Measurements from ENCODE around the gene PHACTR1.

DNA sequence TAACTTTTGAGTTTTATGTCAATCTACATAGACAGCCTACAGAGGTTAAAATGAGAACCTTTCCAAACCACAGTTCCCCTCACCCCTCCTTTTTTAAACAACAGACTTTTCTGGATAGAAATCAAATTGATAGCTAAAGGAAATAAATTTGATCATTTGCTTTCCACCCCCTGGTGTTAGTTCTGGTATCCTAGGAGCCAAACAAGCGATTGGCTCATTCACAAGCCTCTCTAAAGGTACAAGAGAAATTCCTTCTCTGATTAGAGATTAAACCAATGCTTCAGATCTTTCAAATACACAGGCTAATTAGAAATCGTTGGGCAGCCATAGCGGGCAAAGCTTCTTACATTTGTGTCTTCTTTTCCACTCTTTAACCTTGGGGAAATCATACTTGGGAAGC is 379.5 kb downstream of the PHACTR1 start:
- TF ChIP-seq, protein P1, sequence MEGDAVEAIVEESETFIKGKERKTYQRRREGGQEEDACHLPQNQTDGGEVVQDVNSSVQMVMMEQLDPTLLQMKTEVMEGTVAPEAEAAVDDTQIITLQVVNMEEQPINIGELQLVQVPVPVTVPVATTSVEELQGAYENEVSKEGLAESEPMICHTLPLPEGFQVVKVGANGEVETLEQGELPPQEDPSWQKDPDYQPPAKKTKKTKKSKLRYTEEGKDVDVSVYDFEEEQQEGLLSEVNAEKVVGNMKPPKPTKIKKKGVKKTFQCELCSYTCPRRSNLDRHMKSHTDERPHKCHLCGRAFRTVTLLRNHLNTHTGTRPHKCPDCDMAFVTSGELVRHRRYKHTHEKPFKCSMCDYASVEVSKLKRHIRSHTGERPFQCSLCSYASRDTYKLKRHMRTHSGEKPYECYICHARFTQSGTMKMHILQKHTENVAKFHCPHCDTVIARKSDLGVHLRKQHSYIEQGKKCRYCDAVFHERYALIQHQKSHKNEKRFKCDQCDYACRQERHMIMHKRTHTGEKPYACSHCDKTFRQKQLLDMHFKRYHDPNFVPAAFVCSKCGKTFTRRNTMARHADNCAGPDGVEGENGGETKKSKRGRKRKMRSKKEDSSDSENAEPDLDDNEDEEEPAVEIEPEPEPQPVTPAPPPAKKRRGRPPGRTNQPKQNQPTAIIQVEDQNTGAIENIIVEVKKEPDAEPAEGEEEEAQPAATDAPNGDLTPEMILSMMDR (IDR thresholded peaks at IDR 0.05; ENCODE audit: insufficient read depth, low read depth, low read length), result no peak
- TF ChIP-seq EZH2 (IDR thresholded peaks at IDR 0.05; ENCODE audit: insufficient read depth, low read length), result no peak

Measured in astrocyte (in vitro differentiated cells and primary cell).